GM23248 (cell line): ENCODE measurements around the gene BEND7.

Experiments used
- EZH2 ChIP-seq: fragments of 200-600 bp; sonication (generic); IDR thresholded peaks from 2 replicates; pipeline ENCODE4 v1.6.1; 2018; ENCODE audit warnings: antibody characterized with exemption, mild to moderate bottlenecking; ENCODE audit not compliant: insufficient read depth, poor library complexity, severe bottlenecking
- EZH2phosphoT487 ChIP-seq: fragments of 200-600 bp; sonication (generic); IDR thresholded peaks from 2 replicates; pipeline ENCODE4 v1.6.1; 2018; ENCODE audit warnings: antibody characterized with exemption, moderate library complexity, mild to moderate bottlenecking, low read depth; ENCODE audit not compliant: insufficient read depth

DNA sequence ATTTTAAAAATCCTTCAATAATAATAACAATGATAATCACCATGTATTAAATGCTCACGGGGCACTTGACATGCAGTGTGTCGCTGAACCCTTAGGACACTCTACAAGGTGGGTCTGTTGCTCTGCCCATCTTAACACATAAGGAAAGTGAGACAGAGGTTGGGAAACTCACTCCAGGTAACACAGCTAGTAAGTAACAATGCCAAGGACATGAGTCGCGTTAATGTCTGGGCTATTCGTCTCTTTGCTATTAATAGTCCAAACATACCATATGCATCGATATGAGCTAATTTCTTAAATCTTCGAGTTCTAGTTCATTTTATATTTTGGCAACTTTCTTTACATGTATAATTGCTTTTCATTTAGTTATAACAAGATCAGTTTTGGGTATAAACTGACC lies 79.5 kb downstream of the BEND7 start:
- no peak for TF ChIP-seq EZH2
- no peak for TF ChIP-seq EZH2phosphoT487
